Measurements from ENCODE around the gene MED4. TPM values are rescaled to one million over a fixed set of nuclear protein-coding genes. Genes with fewer than 3 reads are reported as not detected.

Gene MED4
- total and polyA plus RNA-seq, 9 of the 15 experiments (the other 6 are each of a cell fraction or from before 2014, with no cell fraction given): 24.5 to 87.3 (median 58.3) TPM

GRCh38 chr13:48037346-48038173 is 57.3 kb downstream of the MED4 start, which contains the start of gene NUDT15 (continued):
- peak; percentile 98 for TF ChIP-seq ZBTB2 (IDR thresholded peaks at IDR 0.05)
- TF ChIP-seq ZFP30 (CRISPR knock-in tag; IDR thresholded peaks at IDR 0.05; ENCODE audit: borderline replicate concordance): no peak
- peak; percentile 57; the same call in 1 of the 2 replicates for TF ChIP-seq HDAC2 (IDR thresholded peaks at IDR 0.05)
- no peak for TF ChIP-seq XRCC3 (IDR thresholded peaks at IDR 0.05)
- TF ChIP-seq ZC3H4 (CRISPR knock-in tag; IDR thresholded peaks at IDR 0.05; ENCODE audit: borderline replicate concordance): no peak
- no peak for TF ChIP-seq TRIM25 (IDR thresholded peaks at IDR 0.05; ENCODE audit: borderline replicate concordance)
- no peak for TF ChIP-seq MCM2 (IDR thresholded peaks at IDR 0.05; ENCODE audit: low read depth)
- TF ChIP-seq NR4A1 (CRISPR knock-in tag; IDR thresholded peaks at IDR 0.05): no peak
- 0 out of 2 replicates have a peak, but pooled peaks have one; percentile 19 for TF ChIP-seq NR4A1 (tag; IDR thresholded peaks at IDR 0.05)
- TF ChIP-seq MYC (IDR thresholded peaks at IDR 0.05; ENCODE audit: low read depth, low read length): peak; percentile 81
- TF ChIP-seq MYC (CRISPR knock-in tag; IDR thresholded peaks at IDR 0.05; ENCODE audit: borderline replicate concordance, low read depth): no peak; the same call in 1 of the 2 replicates
- no peak for TF ChIP-seq FOSL1 (tag; conservative IDR thresholded peaks at IDR 0.05)
- no peak; the same call in 1 of the 2 replicates for TF ChIP-seq LEF1 (IDR thresholded peaks at IDR 0.05)
- TF ChIP-seq ZNF511 (CRISPR knock-in tag; IDR thresholded peaks at IDR 0.05): peak; percentile 29; the same call in 1 of the 2 replicates
- TF ChIP-seq FOXP1 (CRISPR knock-in tag; IDR thresholded peaks at IDR 0.05): 0 out of 2 replicates have a peak, but pooled peaks have one; percentile 23
- peak; percentile 58; the same call in 1 of the 2 replicates for TF ChIP-seq NCOA1 (IDR thresholded peaks at IDR 0.05; ENCODE audit: low read depth)
- TF ChIP-seq POLR2H (tag; IDR thresholded peaks at IDR 0.05; ENCODE audit: low read depth): peak; percentile 85; the same call in 1 of the 2 replicates
- TF ChIP-seq MTA1 (IDR thresholded peaks at IDR 0.05; ENCODE audit: borderline replicate concordance): no peak
- TF ChIP-seq NCOA6 (IDR thresholded peaks at IDR 0.05): peak; percentile 93
- no peak for TF ChIP-seq NUFIP1 (IDR thresholded peaks at IDR 0.05; ENCODE audit: partially characterized antibody)
- peak; percentile 46 to 79; a peak in 3 of 4 replicates for TF ChIP-seq RCOR1 (IDR thresholded peaks at IDR 0.05; ENCODE audit: borderline replicate concordance in 1 of 2, low read depth in 2 of 2, low read length in 2 of 2)
- TF ChIP-seq NR2C1 (IDR thresholded peaks at IDR 0.05): peak; percentile 75
- TF ChIP-seq NR2C1 (tag; IDR thresholded peaks at IDR 0.05): peak; percentile 80
- no peak for TF ChIP-seq GABPB2 (CRISPR knock-in tag; conservative IDR thresholded peaks at IDR 0.05)
- no peak for TF ChIP-seq ARID2 (IDR thresholded peaks at IDR 0.05)
- TF ChIP-seq ASH1L (IDR thresholded peaks at IDR 0.05; ENCODE audit: borderline replicate concordance, low read depth, partially characterized antibody): no peak
- TF ChIP-seq CHD4 (IDR thresholded peaks at IDR 0.05; ENCODE audit: insufficient read depth, insufficient replicate concordance, low read depth, low read length, poor library complexity, severe bottlenecking): no peak
